ENCODE results near the gene ZNF213. TPM values are rescaled to one million over a fixed set of nuclear protein-coding genes. Genes with fewer than 3 reads are reported as not detected.
"Not testable (repeated sequence)": the region's sequence is repeated elsewhere in the genome, so short reads cannot be mapped to it uniquely, and the experiment has no call there.

ZNF213 gene
- polyA plus RNA-seq, 3 donors: 1.5 to 2.6 (median 1.8) TPM

DNA sequence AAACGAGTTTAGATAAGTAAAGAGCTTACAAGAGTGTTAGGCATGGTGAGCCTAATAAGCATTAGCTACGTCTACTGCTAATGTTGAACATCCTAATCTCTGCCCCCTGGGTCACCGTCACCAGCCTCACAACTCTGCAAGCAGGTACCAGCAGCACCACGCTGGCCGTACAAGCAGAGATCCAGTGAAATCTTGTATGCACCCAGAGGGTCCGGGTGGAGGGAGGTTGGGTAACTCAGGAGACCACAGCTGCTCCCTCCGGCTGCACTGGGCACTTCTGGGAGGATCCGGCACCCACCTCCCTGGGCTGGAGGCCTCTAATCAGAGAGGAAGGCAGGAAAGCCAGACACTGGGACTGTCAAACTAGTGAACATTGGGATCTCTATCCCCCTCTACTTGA, 44.8 kb downstream of the ZNF213 start:
- no peaks in the 10 kb centered on the region for H3K79me2 ChIP-seq (ENCODE audit: insufficient read depth, low read length)
- H3K4me3 Mint-ChIP-seq: peak overlapping the region in 1 of 2 donors; percentile 72
- no peak overlapping the region for H3K4me3 ChIP-seq (replicated peaks in 1 of 3; ENCODE audit: low read depth in 2 of 3, low read length in 3 of 3)
- peaks cover 8 to 16% of the 10 kb centered on the region in 2 donors for H3K36me3 Mint-ChIP-seq
- H3K9ac ChIP-seq (ENCODE audit: insufficient read depth, low read length, poor library complexity, severe bottlenecking): no peak overlapping the region
- peaks cover 5 to 47% of the 10 kb centered on the region in 2 donors for H3K9me3 ChIP-seq (replicated peaks in 1 of 2; ENCODE audit: control insufficient read depth in 1 of 2, insufficient read depth in 1 of 2, low read length in 2 of 2)
- H3K27me3 ChIP-seq (ENCODE audit: control insufficient read depth in 2 of 2, insufficient read depth in 2 of 2, low read length in 2 of 2): peaks cover 65 to 96% of the 10 kb centered on the region in 2 donors
- peaks cover 6 to 54% (median 41%) of the 10 kb centered on the region in 7 donors for H3K9me3 Mint-ChIP-seq
- no peak for DNase-seq
- no peaks in the 10 kb centered on the region for H4K20me1 ChIP-seq (ENCODE audit: insufficient read depth, low read length)
- H3K4me2 ChIP-seq (replicated peaks; ENCODE audit: extremely low read depth, low read length, poor library complexity, severe bottlenecking): no peak overlapping the region
- no peak overlapping the region for H3K27ac Mint-ChIP-seq
- peaks cover 12 to 16% of the 10 kb centered on the region in 2 donors for H3K4me1 ChIP-seq (ENCODE audit: control insufficient read depth in 1 of 2, insufficient read depth in 2 of 2, low read length in 2 of 2)
- no peaks in the 10 kb centered on the region for H3K36me3 ChIP-seq (replicated peaks in 1 of 2; ENCODE audit: control insufficient read depth in 1 of 2, insufficient read depth in 2 of 2, low read length in 2 of 2)
- 88% methylated on average over 3 of the region's 8 CpGs for WGBS (ENCODE audit: insufficient coverage)
- H3K27ac ChIP-seq (ENCODE audit: low read depth in 1 of 2, low read length in 2 of 2): no peak overlapping the region
- TF ChIP-seq, protein P1, sequence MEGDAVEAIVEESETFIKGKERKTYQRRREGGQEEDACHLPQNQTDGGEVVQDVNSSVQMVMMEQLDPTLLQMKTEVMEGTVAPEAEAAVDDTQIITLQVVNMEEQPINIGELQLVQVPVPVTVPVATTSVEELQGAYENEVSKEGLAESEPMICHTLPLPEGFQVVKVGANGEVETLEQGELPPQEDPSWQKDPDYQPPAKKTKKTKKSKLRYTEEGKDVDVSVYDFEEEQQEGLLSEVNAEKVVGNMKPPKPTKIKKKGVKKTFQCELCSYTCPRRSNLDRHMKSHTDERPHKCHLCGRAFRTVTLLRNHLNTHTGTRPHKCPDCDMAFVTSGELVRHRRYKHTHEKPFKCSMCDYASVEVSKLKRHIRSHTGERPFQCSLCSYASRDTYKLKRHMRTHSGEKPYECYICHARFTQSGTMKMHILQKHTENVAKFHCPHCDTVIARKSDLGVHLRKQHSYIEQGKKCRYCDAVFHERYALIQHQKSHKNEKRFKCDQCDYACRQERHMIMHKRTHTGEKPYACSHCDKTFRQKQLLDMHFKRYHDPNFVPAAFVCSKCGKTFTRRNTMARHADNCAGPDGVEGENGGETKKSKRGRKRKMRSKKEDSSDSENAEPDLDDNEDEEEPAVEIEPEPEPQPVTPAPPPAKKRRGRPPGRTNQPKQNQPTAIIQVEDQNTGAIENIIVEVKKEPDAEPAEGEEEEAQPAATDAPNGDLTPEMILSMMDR (IDR thresholded peaks at IDR 0.05): no peak
- H3K27me3 Mint-ChIP-seq (ENCODE audit: low read depth in 3 of 3): peaks cover 98 to 100% (median 100%) of the 10 kb centered on the region in 3 donors
- H3K4me1 Mint-ChIP-seq: peaks cover 21% of the 10 kb centered on the region
- H2AFZ ChIP-seq (ENCODE audit: insufficient read depth, low read depth, low read length, poor library complexity, severe bottlenecking): no peak overlapping the region
- intact Hi-C loops (cut with micrococcal nuclease): no loop called here

DNA sequence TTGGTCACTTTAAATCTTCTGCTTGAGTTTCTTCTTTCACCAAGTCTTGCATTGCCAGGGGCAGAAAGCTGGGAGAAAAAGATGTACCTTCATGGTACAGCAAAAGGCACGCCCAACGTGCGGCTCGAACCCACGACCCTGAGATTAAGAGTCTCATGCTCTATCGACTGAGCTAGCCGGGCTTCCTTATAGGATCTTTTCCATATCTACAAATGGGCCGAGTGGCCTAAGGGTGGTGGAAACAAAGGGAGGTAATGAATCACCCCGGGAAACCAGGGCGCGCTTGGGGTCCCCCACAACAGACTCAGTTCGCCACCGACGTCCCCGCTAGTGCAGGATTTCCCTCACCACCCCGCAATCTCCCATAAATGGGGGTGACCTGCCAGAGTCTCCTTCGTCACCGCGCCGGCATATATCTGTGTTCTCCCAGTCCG, 45.6 kb downstream of the ZNF213 start:
- Histone ChIP-seq H2AFZ (ENCODE audit: insufficient read depth, low read depth, low read length, poor library complexity, severe bottlenecking) (no peak overlapping the region), H3K79me2 (ENCODE audit: insufficient read depth, low read length) (no peaks in the 10 kb centered on the region), H3K4me1 (ENCODE audit: control insufficient read depth in 1 of 2, insufficient read depth in 2 of 2, low read length in 2 of 2) (peaks cover 12 to 16% of the 10 kb centered on the region in 2 donors), H4K20me1 (ENCODE audit: insufficient read depth, low read length) (no peaks in the 10 kb centered on the region), H3K27me3 (ENCODE audit: control insufficient read depth in 2 of 2, insufficient read depth in 2 of 2, low read length in 2 of 2) (peaks cover 62 to 96% of the 10 kb centered on the region in 2 donors), H3K4me2 (replicated peaks; ENCODE audit: extremely low read depth, low read length, poor library complexity, severe bottlenecking) (no peak overlapping the region), H3K9me3 (replicated peaks in 1 of 2; ENCODE audit: control insufficient read depth in 1 of 2, insufficient read depth in 1 of 2, low read length in 2 of 2) (peaks cover 2 to 39% of the 10 kb centered on the region in 2 donors), H3K36me3 (replicated peaks in 1 of 2; ENCODE audit: control insufficient read depth in 1 of 2, insufficient read depth in 2 of 2, low read length in 2 of 2) (no peaks in the 10 kb centered on the region), H3K4me3 (replicated peaks in 1 of 3; ENCODE audit: low read depth in 2 of 3, low read length in 3 of 3) (no peak overlapping the region), H3K27ac (ENCODE audit: low read depth in 1 of 2, low read length in 2 of 2) (no peak overlapping the region), H3K9ac (ENCODE audit: insufficient read depth, low read length, poor library complexity, severe bottlenecking) (no peak overlapping the region)
- intact Hi-C loops (cut with micrococcal nuclease): no loop called here
- Mint-ChIP-seq H3K36me3 (peaks cover 8 to 16% of the 10 kb centered on the region in 2 donors), H3K9me3 (peaks cover 6 to 50% (median 40%) of the 10 kb centered on the region in 7 donors), H3K4me3 (peak overlapping the region in 1 of 2 donors; percentile 72), H3K4me1 (peaks cover 21% of the 10 kb centered on the region), H3K27me3 (ENCODE audit: low read depth in 3 of 3) (peaks cover 94 to 100% (median 99%) of the 10 kb centered on the region in 3 donors), H3K27ac (no peak overlapping the region)
- DNase-seq: no peak
- TF ChIP-seq, protein P1 (IDR thresholded peaks at IDR 0.05): no peak
- 33% methylated on average over 3 of the region's 21 CpGs for WGBS (ENCODE audit: insufficient coverage)

DNA sequence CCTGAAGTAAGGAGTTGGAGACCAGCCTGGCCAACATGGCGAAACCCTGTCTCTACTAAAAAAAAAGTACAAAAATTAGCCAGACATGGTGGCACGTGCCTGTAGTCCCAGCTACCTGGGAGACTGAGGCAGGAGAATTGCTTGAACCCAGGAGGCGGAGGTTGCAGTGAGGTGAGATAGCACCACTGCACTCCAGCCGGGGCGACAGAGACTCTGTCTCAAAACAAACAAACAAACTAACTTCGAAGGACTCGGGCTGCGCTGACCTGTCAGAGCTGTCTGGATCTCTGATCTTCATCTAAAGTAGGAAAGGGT, 47.4 kb downstream of the ZNF213 start:
- H4K20me1 ChIP-seq (ENCODE audit: insufficient read depth, low read length); H3K27ac ChIP-seq (ENCODE audit: low read depth in 1 of 2, low read length in 2 of 2); DNase-seq; H3K36me3 ChIP-seq (replicated peaks in 1 of 2; ENCODE audit: control insufficient read depth in 1 of 2, insufficient read depth in 2 of 2, low read length in 2 of 2); H3K79me2 ChIP-seq (ENCODE audit: insufficient read depth, low read length); H3K27ac Mint-ChIP-seq; intact Hi-C loops (cut with micrococcal nuclease); H3K9ac ChIP-seq (ENCODE audit: insufficient read depth, low read length, poor library complexity, severe bottlenecking): not testable (repeated sequence)
- Mint-ChIP-seq H3K4me1 (peaks cover 21% of the 10 kb centered on the region), H3K9me3 (peaks cover 6 to 48% (median 36%) of the 10 kb centered on the region in 7 donors), H3K36me3 (peaks cover 8 to 16% of the 10 kb centered on the region in 2 donors), H3K27me3 (ENCODE audit: low read depth in 3 of 3) (peaks cover 92 to 100% (median 98%) of the 10 kb centered on the region in 3 donors), H3K4me3 (peak overlapping the region; percentile 72 to 95)
- Histone ChIP-seq H3K9me3 (replicated peaks in 1 of 2; ENCODE audit: control insufficient read depth in 1 of 2, insufficient read depth in 1 of 2, low read length in 2 of 2) (peaks cover 0 to 47% of the 10 kb centered on the region in 2 donors), H3K4me2 (replicated peaks; ENCODE audit: extremely low read depth, low read length, poor library complexity, severe bottlenecking) (peak overlapping the region; percentile 73), H2AFZ (ENCODE audit: insufficient read depth, low read depth, low read length, poor library complexity, severe bottlenecking) (peak overlapping the region; percentile 77), H3K27me3 (ENCODE audit: control insufficient read depth in 2 of 2, insufficient read depth in 2 of 2, low read length in 2 of 2) (peaks cover 67 to 96% of the 10 kb centered on the region in 2 donors), H3K4me3 (replicated peaks in 1 of 3; ENCODE audit: low read depth in 2 of 3, low read length in 3 of 3) (peak overlapping the region in 1 of 3 experiments; percentile 63), H3K4me1 (ENCODE audit: control insufficient read depth in 1 of 2, insufficient read depth in 2 of 2, low read length in 2 of 2) (peaks cover 12 to 16% of the 10 kb centered on the region in 2 donors)
- WGBS (ENCODE audit: insufficient coverage): 72% methylated on average over 4 of the region's 8 CpGs

Data from CD14-positive monocyte (primary cell).